HPDE6-E6E7 (cell line): ENCODE measurements around the gene CEP85L.

Experiments
- DNase-seq: peaks from one replicate; pipeline ENCODE4 v3.0.0; 2011; ENCODE audit warnings: missing footprints; ENCODE audit errors: extremely low spot score

The CEP85L gene

DNA sequence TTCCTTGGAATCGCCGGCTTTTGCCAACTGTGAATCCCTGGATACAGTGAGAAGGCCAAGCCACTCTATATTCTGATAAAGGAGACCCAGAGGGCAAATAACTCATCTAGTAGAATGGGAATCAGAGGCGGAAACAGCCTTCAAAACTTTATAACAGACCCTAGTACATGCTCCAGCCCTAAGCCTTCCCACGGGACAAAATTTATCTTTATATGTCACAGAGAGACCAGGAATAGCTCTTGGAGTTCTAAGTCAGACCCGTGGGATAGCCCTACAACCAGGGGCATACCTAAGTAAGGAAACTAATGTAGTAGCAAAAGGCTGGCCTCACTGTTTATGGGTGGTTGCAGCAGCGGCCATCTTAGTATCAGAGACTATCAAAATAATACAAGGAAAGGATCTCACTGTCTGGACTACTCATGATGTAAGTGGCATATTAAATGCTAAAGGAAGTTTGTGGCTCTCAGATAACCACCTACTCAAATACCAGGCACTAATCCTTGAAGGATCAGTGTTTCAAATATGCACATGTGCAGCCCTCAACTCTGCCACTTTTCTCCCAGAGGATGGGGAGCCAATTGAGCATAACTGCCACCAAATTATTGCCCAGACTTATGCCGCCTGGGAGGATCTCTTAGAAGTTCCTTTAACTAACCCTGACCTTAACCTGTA lies 29.5 kb downstream of the CEP85L start:
- no peak for DNase-seq

- no peak for DNase-seq
Measured at GRCh38 chr6:118620202-118620601, 31.2 kb downstream of the CEP85L start.

DNA sequence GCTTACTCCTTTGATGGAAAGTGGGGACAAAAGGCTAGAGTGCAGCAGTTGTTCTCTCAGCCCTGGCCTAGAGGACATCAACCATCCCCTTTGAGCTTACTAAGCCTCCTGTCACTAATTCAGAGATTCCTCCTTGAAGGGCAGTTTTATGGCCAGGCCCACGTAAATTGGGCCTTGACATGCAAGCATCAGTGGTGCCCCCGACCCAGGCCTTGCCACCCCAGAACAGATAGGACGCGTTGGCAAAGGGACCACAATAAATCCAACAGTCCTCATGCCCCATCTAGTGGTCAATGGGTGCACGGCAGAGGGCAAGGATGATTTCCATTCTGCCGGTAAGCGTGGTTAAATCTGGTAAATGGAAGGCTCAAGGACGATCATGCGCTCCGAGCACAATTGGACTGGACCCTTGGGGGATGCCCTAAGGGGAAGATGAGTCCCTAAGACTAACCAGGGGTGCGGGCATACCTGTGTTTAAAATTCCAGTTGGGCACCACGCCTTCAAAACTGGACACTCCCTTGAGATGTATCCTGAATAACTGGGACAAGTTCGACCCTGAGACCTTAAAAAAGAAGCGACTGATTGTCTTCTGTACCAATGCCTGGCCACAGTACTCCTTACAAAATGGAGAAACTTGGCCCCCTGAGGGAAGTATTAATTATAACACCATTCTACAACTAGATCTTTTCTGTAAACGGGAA lies 32.6 kb downstream of the CEP85L start:
- peak; percentile 25 for DNase-seq

DNA sequence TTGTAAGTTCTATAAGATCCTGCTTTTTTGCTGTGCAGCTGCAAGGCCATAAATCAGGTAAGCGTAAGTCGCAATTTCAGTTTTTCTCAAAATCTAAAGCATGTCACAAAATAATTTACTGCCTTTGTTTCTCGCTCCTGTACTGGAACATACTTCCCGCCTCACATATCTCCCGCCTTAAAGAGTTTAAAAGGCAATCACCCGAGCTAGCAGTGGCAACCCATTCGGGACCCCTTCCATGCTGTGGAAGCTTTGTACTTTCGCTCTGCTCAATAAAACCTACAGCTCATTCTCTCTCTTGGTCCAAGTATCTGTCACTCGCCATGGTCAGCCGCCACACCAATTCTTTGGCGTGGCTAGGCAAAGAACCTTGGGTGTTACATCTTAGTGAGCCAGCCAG lies 34.0 kb downstream of the CEP85L start:
- DNase-seq, result no peak

DNA sequence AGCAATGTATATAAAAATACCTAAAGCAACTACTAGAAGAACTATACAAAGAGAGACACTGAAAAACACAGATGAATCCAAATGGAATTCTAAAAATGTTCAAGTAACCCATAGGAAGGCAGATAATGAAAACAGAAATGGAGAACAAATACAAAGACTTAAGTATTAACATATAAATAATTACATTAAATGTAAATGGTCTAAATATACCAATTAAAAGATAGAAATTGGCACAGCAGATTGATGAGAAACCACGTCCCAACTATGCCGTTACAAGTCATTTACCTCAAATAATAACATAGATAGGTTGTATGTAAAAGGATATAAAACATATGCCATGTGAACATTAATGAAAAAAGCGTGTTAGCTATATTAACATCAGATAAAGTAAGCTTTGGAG lies 40.1 kb downstream of the CEP85L start:
- no peak for DNase-seq

- DNase-seq, result no peak
Measured at GRCh38 chr6:118606858-118607257, 44.5 kb downstream of the CEP85L start.

GRCh38 chr6:118606268-118606667 lies 45.1 kb downstream of the CEP85L start:
- no peak for DNase-seq

DNA sequence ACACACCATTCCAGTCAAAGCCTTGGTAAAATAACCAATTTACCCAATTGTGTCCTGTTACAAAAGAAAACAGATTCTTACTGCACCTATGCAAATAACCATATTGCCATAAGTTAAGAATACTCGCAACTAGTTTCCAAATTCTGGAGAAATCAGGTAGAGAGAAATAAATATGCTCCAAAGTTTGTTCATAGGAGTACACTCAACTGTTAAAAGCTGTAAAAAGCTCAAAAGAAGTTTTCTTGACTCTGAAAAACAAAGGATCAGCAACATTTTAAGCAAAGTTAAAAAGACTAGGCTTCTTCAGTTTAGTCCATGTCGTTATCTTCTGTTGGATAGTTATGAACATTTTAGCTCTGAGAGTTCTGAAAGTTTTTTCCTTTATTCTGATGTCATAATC lies 48.0 kb downstream of the CEP85L start:
- no peak for DNase-seq

- DNase-seq, result no peak
Measured at GRCh38 chr6:118602300-118602699, 49.1 kb downstream of the CEP85L start.

DNA sequence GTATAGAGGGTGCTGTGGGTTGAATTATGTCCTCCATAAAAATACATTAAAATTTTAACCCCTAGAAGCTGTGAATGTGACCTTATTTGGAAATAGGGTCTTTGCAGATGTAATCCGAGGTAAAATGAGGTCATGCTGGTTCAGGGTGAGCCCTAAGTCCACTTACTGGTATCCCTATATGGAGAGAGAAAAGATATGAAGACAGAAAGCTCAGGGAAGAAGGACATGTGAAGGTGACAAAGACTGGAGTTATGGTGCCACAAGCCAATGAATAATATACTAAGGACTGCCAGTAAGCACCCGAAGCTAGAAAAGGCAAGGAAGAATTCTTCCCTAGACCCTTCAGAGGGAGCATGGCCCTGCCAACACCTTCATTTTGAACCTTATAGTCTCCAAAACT lies 53.1 kb downstream of the CEP85L start:
- DNase-seq, result no peak

DNA sequence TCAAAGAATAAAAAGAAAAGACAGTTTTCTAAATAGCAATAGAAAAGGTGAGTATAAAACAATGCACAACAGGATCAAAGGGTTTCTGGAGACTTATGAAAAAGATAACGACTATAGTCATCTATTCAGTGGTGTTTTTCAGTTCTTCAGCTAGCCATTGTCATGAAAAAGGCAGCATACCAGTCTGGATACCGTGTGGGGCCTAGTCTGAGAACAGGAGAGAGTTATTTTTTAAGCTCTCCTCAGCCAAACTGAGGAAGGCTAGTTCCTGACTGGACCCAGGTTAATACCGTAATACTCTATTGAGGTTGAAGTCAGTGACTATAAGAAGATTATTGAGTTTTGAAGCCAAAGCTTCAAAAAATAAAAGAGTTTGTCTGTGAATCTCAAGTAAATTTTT lies 53.8 kb downstream of the CEP85L start:
- no peak for DNase-seq

DNA sequence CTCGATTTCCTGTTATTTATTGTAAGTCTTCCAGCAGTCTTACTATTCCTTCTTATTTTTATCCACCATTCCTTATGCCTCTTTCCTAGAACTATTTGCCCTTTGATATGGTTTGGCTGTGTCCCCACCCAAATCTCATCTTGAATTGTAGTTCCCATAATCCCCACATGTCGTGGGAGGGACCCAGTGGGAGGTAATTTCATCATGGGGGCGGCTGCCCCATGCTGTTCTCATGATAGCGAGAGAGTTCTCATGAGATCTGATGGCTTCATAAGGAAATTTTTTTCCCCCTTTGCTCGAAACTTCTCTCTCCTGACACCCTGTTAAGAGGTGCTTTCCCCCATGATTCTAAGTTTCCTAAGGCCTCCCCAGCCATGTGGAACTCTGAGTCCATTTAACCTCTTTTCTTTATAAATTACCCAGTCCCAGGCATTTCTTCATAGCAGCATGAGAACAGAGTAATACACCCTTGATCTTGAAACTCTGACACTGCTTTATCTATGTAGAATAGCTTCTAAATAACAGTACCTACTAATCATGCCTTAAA lies 54.5 kb downstream of the CEP85L start:
- no peak for DNase-seq

GRCh38 chr6:118594877-118595276 lies 56.5 kb downstream of the CEP85L start:
- DNase-seq, result no peak

DNA sequence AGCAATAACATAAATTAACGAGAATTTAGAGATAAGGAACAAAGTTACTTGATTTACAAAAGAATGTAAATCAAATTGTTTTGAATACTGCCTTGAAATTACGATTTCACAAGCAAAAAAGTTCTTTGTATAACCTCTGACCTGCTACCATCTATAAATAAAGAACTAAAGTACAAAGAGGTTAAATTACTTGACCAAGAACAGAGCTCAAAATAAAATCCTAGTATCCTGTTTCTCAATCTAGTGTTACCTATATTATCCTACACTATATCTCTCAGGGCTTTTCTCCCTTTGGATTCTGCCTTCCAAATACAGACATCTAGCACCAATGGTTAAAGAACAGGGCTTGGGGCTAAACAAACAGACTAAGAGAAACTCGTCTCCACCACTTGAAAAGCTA lies 59.5 kb downstream of the CEP85L start:
- DNase-seq, result no peak

- DNase-seq, result no peak
Measured at GRCh38 chr6:118589649-118590365, 61.6 kb downstream of the CEP85L start.

- no peak for DNase-seq
Measured at GRCh38 chr6:118589186-118589585, 62.2 kb downstream of the CEP85L start.

DNA sequence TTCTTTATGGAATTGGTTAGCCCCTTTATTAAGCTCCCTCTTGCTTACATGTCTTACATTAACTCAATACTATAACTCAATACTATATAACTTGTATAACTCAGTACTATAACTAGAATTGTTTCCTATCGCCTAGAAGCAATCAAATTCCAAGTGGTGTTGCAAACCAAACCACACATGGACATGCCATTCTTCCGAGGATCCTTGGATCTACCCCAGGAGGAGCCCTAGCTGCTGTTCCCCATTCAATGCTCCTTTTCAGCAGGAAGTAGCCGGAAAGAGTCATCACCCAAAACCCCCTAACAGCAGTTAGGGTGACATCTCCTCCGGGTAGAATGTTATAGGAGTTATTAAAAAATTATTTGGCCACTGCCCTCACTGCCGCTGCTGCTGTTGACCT lies 62.8 kb downstream of the CEP85L start:
- no peak for DNase-seq

DNA sequence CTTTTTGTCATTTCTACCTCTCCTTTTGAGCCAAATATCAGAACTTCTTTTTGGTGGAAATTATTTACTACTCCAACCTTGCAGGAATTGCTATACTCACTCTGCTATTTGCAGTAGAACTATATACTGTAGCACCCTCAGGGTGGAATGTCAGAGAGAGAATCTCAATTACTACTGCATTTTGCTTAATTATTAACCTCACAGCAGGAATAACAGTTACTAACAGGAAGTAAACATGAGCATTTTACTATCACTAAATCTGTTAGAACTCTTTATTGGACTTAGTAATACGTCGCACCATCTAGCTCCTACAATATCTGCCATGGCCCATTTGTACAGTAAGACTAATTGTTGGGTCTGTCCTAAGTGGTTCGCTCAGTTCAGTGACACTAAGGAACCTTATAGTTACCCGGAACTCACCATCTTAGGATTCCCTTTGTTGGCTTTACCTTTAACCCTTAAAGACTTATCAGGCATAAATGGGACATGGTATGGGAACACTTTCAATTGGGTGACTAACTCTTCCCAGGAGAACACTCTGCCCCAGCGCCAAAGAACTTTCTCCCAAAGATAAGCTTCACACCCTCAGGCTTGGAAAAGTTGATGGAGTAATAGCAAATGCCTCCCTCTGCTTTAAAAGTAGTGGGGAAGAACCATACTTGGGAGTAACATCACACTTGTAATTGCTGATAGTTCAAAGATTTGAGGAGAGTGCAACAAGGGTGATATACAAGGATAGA lies 64.5 kb downstream of the CEP85L start:
- DNase-seq, result no peak

DNA sequence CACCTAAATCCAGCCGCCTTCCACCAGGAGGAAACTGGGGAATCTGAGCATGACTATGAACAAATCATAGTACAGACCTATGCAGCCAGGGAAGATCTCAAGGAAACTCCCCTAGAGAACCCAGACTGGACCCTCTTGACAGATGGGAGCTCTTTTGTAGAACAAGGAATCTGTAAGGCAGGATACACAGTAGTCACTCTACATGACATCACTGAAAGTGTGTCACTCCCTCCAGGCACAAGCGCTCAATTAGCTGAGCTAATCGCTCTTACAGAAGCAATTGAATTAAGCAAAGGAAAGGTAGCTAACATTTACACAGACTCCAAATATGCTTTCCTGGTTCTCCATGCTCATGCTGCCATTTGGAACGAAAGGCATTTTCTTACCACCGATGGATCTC lies 66.5 kb downstream of the CEP85L start:
- no peak for DNase-seq

GRCh38 chr6:118581489-118581959 lies 69.9 kb downstream of the CEP85L start:
- peak; percentile 14 for DNase-seq

- peak; percentile 12 for DNase-seq
Measured at GRCh38 chr6:118580585-118581419, 70.6 kb downstream of the CEP85L start.
